Smooth muscle cell (in vitro differentiated cells): Measurements from ENCODE around the gene PCSK9. TPM values are rescaled to one million over a fixed set of nuclear protein-coding genes. Genes with fewer than 3 reads are reported as not detected.

ENCODE experiments used
- DNase-seq: peaks from one replicate; lab custom pipeline; 2025; ENCODE audit not compliant: unreplicated experiment; lab: John Stamatoyannopoulos, UW
- H2AFZ ChIP-seq: fragments of 200-600 bp; sonication (generic); 2 replicates; pipeline ENCODE4 v1.6.0; 2016; ENCODE audit warnings: antibody characterized with exemption, low read depth, mild to moderate bottlenecking
- H3F3A ChIP-seq: fragments of 200-600 bp; sonication (generic); 2 replicates; pipeline ENCODE4 v1.6.0; 2017; ENCODE audit warnings: antibody characterized with exemption, low read depth
- H3K27ac ChIP-seq: fragments of 200-600 bp; sonication (generic); 2 replicates; pipeline ENCODE4 v1.5.1; 2016; ENCODE audit warnings: low read depth, mild to moderate bottlenecking
- H3K27me3 ChIP-seq: fragments of 200-600 bp; sonication (generic); 2 replicates; pipeline ENCODE4 v1.6.1; 2016; ENCODE audit warnings: low read depth, mild to moderate bottlenecking
- H3K36me3 ChIP-seq: fragments of 200-600 bp; sonication (generic); 2 replicates; pipeline ENCODE4 v1.5.1; 2016; ENCODE audit warnings: low read depth
- H3K4me1 ChIP-seq: fragments of 200-600 bp; sonication (generic); 2 replicates; pipeline ENCODE4 v1.5.1; 2016; ENCODE audit warnings: low read depth
- H3K4me2 ChIP-seq: fragments of 200-600 bp; sonication (generic); 2 replicates; pipeline ENCODE4 v1.6.0; 2016; ENCODE audit warnings: mild to moderate bottlenecking
- H3K4me3 ChIP-seq: fragments of 200-600 bp; sonication (generic); 2 replicates; pipeline ENCODE4 v1.5.1; 2016; ENCODE audit warnings: mild to moderate bottlenecking
- H3K79me2 ChIP-seq: fragments of 200-600 bp; sonication (generic); 2 replicates; pipeline ENCODE4 v1.6.0; 2016; ENCODE audit warnings: low read depth, mild to moderate bottlenecking
- H3K9ac ChIP-seq: fragments of 200-600 bp; sonication (generic); 2 replicates; pipeline ENCODE4 v1.6.0; 2016; ENCODE audit warnings: low read depth
- H3K9me3 ChIP-seq: fragments of 200-600 bp; sonication (generic); replicated peaks from 2 replicates; pipeline ENCODE4 v1.5.1; 2016; ENCODE audit warnings: low read depth
- H4K20me1 ChIP-seq: fragments of 200-600 bp; sonication (generic); 2 replicates; pipeline ENCODE4 v1.6.0; 2016; ENCODE audit warnings: low read depth
- WGBS: methylation state at CpG from one replicate; pipeline ENCODE4 v1.1.7; 2016; ENCODE audit warnings: low lambda C conversion rate; 5-methylcytosine and 5-hydroxymethylcytosine counted together
- polyA plus RNA-seq: library from polyadenylated mRNA; unstranded; fragments of >200 nt; fragmentation: Nextera tagmentation; extraction: Ambion mirVana; gene quantifications from 2 replicates; pipeline ENCODE4 v1.2.1, GENCODE V29; 2016
- total RNA-seq: library from RNA; depleted of rRNA; stranded (reverse); fragments of >200 nt; gene quantifications from 2 replicates; pipeline ENCODE4 v1.2.3, GENCODE V29; 2014
- TF ChIP-seq, protein P1 (sequence below): fragments of 200-600 bp; sonication (generic); IDR thresholded peaks from 2 replicates; pipeline ENCODE4 v1.5.1; 2017; ENCODE audit warnings: borderline replicate concordance, mild to moderate bottlenecking, antibody characterized with exemption; ENCODE audit not compliant: insufficient read depth, poor library complexity, severe bottlenecking

Gene PCSK9
- total RNA-seq (0.18 TPM in 1 of 2 replicates, not detected in the other), polyA plus RNA-seq (0.47 and 0.70 TPM in 2 replicates)

DNA sequence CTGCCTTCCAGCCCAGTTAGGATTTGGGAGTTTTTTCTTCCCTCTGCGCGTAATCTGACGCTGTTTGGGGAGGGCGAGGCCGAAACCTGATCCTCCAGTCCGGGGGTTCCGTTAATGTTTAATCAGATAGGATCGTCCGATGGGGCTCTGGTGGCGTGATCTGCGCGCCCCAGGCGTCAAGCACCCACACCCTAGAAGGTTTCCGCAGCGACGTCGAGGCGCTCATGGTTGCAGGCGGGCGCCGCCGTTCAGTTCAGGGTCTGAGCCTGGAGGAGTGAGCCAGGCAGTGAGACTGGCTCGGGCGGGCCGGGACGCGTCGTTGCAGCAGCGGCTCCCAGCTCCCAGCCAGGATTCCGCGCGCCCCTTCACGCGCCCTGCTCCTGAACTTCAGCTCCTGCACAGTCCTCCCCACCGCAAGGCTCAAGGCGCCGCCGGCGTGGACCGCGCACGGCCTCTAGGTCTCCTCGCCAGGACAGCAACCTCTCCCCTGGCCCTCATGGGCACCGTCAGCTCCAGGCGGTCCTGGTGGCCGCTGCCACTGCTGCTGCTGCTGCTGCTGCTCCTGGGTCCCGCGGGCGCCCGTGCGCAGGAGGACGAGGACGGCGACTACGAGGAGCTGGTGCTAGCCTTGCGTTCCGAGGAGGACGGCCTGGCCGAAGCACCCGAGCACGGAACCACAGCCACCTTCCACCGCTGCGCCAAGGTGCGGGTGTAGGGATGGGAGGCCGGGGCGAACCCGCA, at the start of gene PCSK9:
Gene PCSK9, plus strand, starts transcription at position 207 of the 741 bp plus-strand sequence. Its CDS starts 290 bp downstream, at position 497.
- TF ChIP-seq, protein P1, sequence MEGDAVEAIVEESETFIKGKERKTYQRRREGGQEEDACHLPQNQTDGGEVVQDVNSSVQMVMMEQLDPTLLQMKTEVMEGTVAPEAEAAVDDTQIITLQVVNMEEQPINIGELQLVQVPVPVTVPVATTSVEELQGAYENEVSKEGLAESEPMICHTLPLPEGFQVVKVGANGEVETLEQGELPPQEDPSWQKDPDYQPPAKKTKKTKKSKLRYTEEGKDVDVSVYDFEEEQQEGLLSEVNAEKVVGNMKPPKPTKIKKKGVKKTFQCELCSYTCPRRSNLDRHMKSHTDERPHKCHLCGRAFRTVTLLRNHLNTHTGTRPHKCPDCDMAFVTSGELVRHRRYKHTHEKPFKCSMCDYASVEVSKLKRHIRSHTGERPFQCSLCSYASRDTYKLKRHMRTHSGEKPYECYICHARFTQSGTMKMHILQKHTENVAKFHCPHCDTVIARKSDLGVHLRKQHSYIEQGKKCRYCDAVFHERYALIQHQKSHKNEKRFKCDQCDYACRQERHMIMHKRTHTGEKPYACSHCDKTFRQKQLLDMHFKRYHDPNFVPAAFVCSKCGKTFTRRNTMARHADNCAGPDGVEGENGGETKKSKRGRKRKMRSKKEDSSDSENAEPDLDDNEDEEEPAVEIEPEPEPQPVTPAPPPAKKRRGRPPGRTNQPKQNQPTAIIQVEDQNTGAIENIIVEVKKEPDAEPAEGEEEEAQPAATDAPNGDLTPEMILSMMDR: no peak
- no peak within 1 kb of the TSS for H3K27ac ChIP-seq
- WGBS: under 1% methylated on average over 64 of the region's 67 CpGs
- H3K9me3 ChIP-seq: no peaks in the 10 kb centered on the region
- no peaks in the 10 kb centered on the region for H4K20me1 ChIP-seq
- H3K9ac ChIP-seq: no peak within 1 kb of the TSS
- no peak within 1 kb of the TSS for H2AFZ ChIP-seq
- no peaks in the 10 kb centered on the region for H3F3A ChIP-seq
- H3K79me2 ChIP-seq: no peaks in the 10 kb centered on the region
- H3K4me2 ChIP-seq: peak within 1 kb of the TSS; percentile 85
- peaks cover 11% of the 10 kb centered on the region for H3K4me1 ChIP-seq
- peaks cover 75% of the 10 kb centered on the region for H3K27me3 ChIP-seq
- H3K4me3 ChIP-seq: peak within 1 kb of the TSS; percentile 46
- DNase-seq: no peak
- no peaks in the 10 kb centered on the region for H3K36me3 ChIP-seq

DNA sequence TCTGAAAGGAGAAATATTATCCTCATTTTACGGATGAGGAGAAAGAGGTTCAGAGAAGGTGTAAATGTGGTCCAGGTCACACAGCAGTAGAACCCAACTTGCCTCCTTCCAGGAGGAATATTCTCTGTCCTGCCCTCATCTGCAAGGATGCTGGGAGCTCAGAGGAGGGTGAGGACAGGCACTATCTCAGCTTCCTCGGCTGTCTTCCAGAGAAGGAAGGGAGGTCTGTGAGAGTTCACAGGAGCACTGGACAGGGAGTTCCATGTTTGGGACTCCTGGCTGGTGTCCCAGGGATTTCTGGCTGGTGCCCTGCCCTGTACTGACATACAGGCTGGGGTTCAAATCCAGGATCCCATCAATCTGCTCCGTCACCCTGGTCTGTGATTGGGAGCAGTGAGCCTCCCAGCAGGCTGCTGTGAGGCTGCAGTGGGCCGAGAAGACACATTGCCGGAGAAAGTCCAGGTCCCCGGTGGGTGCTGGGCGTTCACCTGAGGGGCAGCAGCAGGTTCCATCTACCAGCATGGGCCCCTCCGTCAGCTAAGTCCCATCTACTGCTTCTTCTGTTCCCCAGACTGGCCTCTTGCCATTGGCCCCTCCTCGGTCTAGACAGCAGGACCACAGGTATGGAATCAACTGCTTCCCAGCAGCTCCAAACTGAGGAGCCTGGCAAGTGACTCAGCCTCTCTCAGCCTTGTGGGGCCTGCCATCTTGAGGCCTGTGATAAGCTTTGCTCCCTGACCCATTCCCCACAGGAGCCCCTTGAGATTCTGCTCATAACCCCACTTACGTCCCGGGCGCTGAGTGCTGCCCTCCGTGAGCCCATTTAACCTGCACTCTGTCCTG, 49.2 kb upstream of the PCSK9 start:
- 72% methylated on average over 12 of the region's 13 CpGs for WGBS
- no peak overlapping the region for H2AFZ ChIP-seq
- no peak for DNase-seq

DNA sequence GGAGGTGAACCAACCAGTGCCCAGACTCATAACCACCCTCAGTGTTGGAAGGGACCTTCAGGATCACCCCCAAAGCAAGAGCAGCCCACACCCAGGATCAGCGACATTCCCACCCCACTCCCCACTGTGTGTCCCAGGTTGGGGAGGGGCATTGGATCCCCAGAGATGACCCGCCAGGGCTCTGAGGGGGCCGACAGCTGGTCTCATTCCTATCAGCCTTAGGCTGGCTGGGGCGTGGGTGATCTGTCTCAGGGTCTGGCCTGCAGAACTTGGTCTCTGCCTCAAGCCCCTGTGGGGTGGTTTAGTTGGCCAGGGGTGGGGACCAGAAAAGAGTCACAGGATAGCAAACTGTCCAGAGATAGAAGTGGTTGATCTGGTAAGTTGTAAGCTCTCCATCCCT, 48.4 kb upstream of the PCSK9 start:
- Histone ChIP-seq H3K36me3 (no peaks in the 10 kb centered on the region), H3K27me3 (peaks cover 20% of the 10 kb centered on the region), H3K9ac (no peak overlapping the region), H3K4me3 (no peak overlapping the region), H3K4me2 (no peak overlapping the region), H4K20me1 (no peaks in the 10 kb centered on the region), H3K27ac (no peak overlapping the region), H3K9me3 (no peaks in the 10 kb centered on the region), H3F3A (no peaks in the 10 kb centered on the region), H3K79me2 (no peaks in the 10 kb centered on the region), H3K4me1 (no peaks in the 10 kb centered on the region), H2AFZ (no peak overlapping the region)
- no peak for DNase-seq
- TF ChIP-seq, protein P1: no peak
- WGBS: 68% methylated on average over 4 of the region's 4 CpGs

More for the DNA sequence above, 49.2 kb upstream of the PCSK9 start:
- peaks cover 12% of the 10 kb centered on the region for H3K27me3 ChIP-seq
- H3F3A ChIP-seq: no peaks in the 10 kb centered on the region
- no peaks in the 10 kb centered on the region for H3K9me3 ChIP-seq
- H3K27ac ChIP-seq: no peak overlapping the region
- H3K79me2 ChIP-seq: no peaks in the 10 kb centered on the region
- H3K36me3 ChIP-seq: no peaks in the 10 kb centered on the region
- TF ChIP-seq, protein P1: no peak
- H4K20me1 ChIP-seq: no peaks in the 10 kb centered on the region
- no peaks in the 10 kb centered on the region for H3K4me1 ChIP-seq
- H3K4me2 ChIP-seq: no peak overlapping the region
- H3K4me3 ChIP-seq: no peak overlapping the region
- H3K9ac ChIP-seq: no peak overlapping the region
